ENCODE measurements around the gene TMEM247.
"Not testable (repeated sequence)": the region's sequence is repeated elsewhere in the genome, so short reads cannot be mapped to it uniquely, and the experiment has no call there.

- TF ChIP-seq, protein P1, sequence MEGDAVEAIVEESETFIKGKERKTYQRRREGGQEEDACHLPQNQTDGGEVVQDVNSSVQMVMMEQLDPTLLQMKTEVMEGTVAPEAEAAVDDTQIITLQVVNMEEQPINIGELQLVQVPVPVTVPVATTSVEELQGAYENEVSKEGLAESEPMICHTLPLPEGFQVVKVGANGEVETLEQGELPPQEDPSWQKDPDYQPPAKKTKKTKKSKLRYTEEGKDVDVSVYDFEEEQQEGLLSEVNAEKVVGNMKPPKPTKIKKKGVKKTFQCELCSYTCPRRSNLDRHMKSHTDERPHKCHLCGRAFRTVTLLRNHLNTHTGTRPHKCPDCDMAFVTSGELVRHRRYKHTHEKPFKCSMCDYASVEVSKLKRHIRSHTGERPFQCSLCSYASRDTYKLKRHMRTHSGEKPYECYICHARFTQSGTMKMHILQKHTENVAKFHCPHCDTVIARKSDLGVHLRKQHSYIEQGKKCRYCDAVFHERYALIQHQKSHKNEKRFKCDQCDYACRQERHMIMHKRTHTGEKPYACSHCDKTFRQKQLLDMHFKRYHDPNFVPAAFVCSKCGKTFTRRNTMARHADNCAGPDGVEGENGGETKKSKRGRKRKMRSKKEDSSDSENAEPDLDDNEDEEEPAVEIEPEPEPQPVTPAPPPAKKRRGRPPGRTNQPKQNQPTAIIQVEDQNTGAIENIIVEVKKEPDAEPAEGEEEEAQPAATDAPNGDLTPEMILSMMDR (conservative IDR thresholded peaks at IDR 0.05), result not testable (repeated sequence)
- not testable (repeated sequence) for TF ChIP-seq EZH2 (IDR thresholded peaks at IDR 0.05; ENCODE audit: low read depth)
Observed at GRCh38 chr2:46477462-46477861, 1.9 kb upstream of the TMEM247 start.

Data from PC-9 (cell line).